DOHH2 (cell line): ENCODE results near the gene OR5B3.

Experiments
- EZH2phosphoT487 ChIP-seq: fragments of 200-600 bp; sonication (generic); IDR thresholded peaks from 2 replicates; pipeline ENCODE4 v1.6.1; 2017; ENCODE audit warnings: borderline replicate concordance, mild to moderate bottlenecking, antibody characterized with exemption, low read length, moderate library complexity, mixed read lengths
- TF ChIP-seq, protein P1 (sequence below): fragments of 200-600 bp; sonication (generic); IDR thresholded peaks from one replicate; pipeline ENCODE4 v1.5.1; 2014; ENCODE audit warnings: antibody characterized with exemption, mild to moderate bottlenecking, low read depth, low read length; ENCODE audit not compliant: poor library complexity, severe bottlenecking

DNA sequence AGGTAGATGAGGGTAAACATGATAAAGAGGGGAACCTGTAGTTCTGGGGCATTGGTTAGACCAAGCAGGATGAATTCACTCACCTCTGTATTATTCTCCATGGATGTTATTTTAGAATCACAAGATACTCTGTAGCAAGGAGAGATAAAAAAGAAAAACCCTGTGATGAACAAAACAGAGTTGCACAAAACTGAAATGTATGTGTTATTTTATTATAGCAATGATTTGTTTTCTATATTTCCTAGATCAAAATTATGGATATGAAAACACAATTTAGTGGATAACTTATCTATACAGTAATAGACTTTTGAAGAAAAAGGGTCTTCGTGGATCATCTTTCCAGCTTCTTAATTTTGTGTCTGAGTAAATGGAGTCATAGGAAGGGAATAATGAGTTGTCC is 47.7 kb downstream of the OR5B3 start, which contains the start of gene OR5B17:
- TF ChIP-seq, protein P1, sequence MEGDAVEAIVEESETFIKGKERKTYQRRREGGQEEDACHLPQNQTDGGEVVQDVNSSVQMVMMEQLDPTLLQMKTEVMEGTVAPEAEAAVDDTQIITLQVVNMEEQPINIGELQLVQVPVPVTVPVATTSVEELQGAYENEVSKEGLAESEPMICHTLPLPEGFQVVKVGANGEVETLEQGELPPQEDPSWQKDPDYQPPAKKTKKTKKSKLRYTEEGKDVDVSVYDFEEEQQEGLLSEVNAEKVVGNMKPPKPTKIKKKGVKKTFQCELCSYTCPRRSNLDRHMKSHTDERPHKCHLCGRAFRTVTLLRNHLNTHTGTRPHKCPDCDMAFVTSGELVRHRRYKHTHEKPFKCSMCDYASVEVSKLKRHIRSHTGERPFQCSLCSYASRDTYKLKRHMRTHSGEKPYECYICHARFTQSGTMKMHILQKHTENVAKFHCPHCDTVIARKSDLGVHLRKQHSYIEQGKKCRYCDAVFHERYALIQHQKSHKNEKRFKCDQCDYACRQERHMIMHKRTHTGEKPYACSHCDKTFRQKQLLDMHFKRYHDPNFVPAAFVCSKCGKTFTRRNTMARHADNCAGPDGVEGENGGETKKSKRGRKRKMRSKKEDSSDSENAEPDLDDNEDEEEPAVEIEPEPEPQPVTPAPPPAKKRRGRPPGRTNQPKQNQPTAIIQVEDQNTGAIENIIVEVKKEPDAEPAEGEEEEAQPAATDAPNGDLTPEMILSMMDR, result no peak
- TF ChIP-seq EZH2phosphoT487, result no peak
